Measurements from ENCODE around the gene CFAP298. TPM values are rescaled to one million over a fixed set of nuclear protein-coding genes. Genes with fewer than 3 reads are reported as not detected.
A peak's percentile ranks its signal among the peaks of the same experiment; 100 is the strongest.
"Not testable (repeated sequence)": the region's sequence is repeated elsewhere in the genome, so short reads cannot be mapped to it uniquely, and the experiment has no call there.

The CFAP298 gene
- total RNA-seq = 33.9 and 40.7 TPM in 2 replicates

- DNase-seq = peak; percentile 94
These were observed at the start of gene CFAP298 for GRCh38 chr21:32612075-32612998. Gene CFAP298, minus strand, starts transcription at chr21:32612377. Its CDS starts 134 bp downstream, at chr21:32612243.

GRCh38 chr21:32661026-32661782, 49.0 kb upstream of the CFAP298 start:
- not testable (repeated sequence) for DNase-seq

GRCh38 chr21:32658524-32658923, 46.3 kb upstream of the CFAP298 start:
- DNase-seq = no peak

- peak; percentile 54 for DNase-seq
These were observed 41.2 kb upstream of the CFAP298 start for GRCh38 chr21:32653326-32653901.

GRCh38 chr21:32648165-32648564, 36.0 kb upstream of the CFAP298 start:
- no peak for DNase-seq

- no peak for DNase-seq
These were observed 33.3 kb upstream of the CFAP298 start for GRCh38 chr21:32645261-32646182.

- DNase-seq = no peak
These were observed 29.8 kb upstream of the CFAP298 start for GRCh38 chr21:32641710-32642698.

GRCh38 chr21:32626621-32627196, 14.5 kb upstream of the CFAP298 start:
- DNase-seq = no peak

- not testable (repeated sequence) for DNase-seq
These were observed 6.0 kb upstream of the CFAP298 start for GRCh38 chr21:32618218-32618617.

- no peak for DNase-seq
These were observed 1.4 kb upstream of the CFAP298 start for GRCh38 chr21:32613436-32614043.

- DNase-seq = no peak
These were observed 791 bp upstream of the CFAP298 start for GRCh38 chr21:32612999-32613337.

- DNase-seq = peak; percentile 54
These were observed 643 bp downstream of the CFAP298 start for GRCh38 chr21:32611471-32611997.

GRCh38 chr21:32610940-32611339, 1.2 kb downstream of the CFAP298 start:
- not testable (repeated sequence) for DNase-seq

GRCh38 chr21:32608851-32609250, 3.3 kb downstream of the CFAP298 start:
- no peak for DNase-seq

- no peak for DNase-seq
These were observed 6.7 kb downstream of the CFAP298 start for GRCh38 chr21:32605469-32605868.

GRCh38 chr21:32604464-32604863, 7.7 kb downstream of the CFAP298 start:
- DNase-seq = no peak

GRCh38 chr21:32603131-32603530, 9.0 kb downstream of the CFAP298 start:
- DNase-seq = no peak

GRCh38 chr21:32602099-32602498, 10.1 kb downstream of the CFAP298 start:
- DNase-seq = no peak

- no peak for DNase-seq
These were observed 12.7 kb downstream of the CFAP298 start for GRCh38 chr21:32599526-32599925.

- no peak for DNase-seq
These were observed 13.1 kb downstream of the CFAP298 start for GRCh38 chr21:32599091-32599490.

All from dermis blood vessel endothelial cell (primary cell).